Glomerular endothelial cell (primary cell): ENCODE data around the gene ZNRF1. TPM values are rescaled to one million over a fixed set of nuclear protein-coding genes. Genes with fewer than 3 reads are reported as not detected.
"Not testable (repeated sequence)": the region's sequence is repeated elsewhere in the genome, so short reads cannot be mapped to it uniquely, and the experiment has no call there.

Experiments
- DNase-seq: peaks from one replicate; pipeline ENCODE4 v3.0.0-alpha.2; 2011; ENCODE audit warnings: low read depth, low spot score; ENCODE audit errors: extremely low read depth
- total RNA-seq: library from RNA; depleted of rRNA; stranded (reverse); fragments of >200 nt; gene quantifications from 2 replicates; pipeline ENCODE4 v1.2.3, GENCODE V29; 2015

ZNRF1 gene
- total RNA-seq, 1 donor from 2014 or later, result 50.2 TPM

DNA sequence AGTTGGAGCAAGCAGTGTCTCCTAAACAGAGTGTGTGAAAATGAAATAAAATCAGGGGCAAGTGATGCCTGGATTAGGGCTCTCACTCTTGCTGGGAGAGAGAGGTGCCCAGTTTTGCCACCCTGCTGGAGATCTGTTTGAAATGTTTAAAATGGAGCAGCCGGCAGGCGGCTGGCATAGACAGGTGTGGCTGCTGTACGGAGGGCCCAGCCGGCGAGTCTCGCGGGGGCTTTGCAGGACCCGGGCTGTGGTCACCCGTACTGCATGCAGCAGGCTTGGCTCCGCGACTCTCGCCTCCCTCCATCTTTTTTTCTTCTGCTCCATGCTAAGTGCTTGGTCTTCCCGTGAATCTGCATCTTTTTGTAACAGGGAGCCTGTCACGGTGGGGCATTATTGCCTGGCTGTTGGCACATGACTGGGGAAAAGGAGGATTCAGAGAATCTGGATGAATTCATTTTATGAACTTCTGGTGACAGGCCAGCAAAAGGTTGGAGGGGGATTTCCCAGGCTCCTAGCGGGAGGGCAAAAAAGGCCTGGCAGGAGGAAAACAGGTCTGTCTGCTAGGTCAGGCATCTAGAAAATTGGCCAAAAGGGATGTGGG lies 1.8 kb downstream of the ZNRF1 start:
- DNase-seq, result no peak

DNA sequence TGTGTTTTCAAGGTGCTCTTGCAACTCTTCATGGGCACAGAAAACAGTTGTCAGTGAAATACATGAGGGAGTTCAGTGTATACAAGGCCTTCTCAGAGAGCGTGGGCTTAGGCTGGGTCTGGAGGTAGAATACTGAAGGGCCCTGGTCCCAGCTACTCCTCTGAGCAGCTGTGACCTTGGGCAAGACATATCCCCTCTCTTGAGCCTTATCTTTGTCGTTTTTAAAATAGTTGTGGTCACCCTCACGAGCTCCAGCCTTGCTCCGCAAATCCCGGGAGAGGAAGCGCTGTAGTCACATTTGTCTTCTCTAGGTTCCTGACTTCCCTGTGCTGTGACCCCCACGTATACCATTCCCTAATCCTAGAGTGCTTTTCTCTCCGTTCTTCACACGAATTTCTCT lies 3.6 kb downstream of the ZNRF1 start:
- no peak for DNase-seq

DNA sequence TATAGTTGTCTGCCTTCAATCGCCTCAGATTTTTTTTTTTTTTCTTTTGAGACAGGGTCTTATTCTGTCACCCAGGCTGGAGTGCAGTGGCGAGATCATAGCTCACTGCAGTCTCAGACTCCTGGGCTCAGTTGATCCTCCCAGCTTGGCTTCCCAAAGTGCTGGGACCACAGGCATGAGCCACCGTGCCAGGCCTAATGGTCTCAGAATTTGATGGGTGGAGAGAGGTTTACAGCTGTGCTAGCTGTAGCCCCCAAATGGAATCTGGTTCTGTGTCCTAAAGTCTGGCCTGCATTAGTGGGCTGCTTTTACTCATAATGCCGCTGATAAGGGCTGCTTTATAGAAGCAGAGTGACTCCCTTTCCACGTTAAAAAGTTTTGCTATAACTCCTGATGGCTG lies 5.1 kb downstream of the ZNRF1 start:
- DNase-seq, result no peak

- no peak for DNase-seq
Measured at GRCh38 chr16:75004460-75004859, 5.6 kb downstream of the ZNRF1 start.

GRCh38 chr16:75005697-75006096 lies 6.9 kb downstream of the ZNRF1 start:
- no peak for DNase-seq

DNA sequence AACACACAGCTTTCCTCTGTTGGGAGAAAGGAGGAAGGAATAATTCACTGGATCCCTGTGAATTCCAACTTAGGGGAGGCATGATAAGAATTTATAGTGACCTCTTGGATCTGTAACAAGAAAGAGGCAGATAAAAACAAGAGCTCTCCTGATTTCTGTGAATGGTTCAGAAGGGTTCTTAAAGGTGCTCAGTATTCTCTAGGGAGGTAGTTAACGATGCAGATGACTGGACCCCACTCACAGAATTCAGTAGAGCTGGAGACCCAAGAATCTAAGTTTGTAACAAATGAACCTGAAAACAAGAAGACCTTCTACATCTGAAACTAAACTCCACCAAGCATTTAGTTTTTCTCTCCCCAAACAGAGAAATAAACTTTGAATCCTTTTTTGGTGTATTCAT lies 8.6 kb downstream of the ZNRF1 start:
- DNase-seq, result no peak

DNA sequence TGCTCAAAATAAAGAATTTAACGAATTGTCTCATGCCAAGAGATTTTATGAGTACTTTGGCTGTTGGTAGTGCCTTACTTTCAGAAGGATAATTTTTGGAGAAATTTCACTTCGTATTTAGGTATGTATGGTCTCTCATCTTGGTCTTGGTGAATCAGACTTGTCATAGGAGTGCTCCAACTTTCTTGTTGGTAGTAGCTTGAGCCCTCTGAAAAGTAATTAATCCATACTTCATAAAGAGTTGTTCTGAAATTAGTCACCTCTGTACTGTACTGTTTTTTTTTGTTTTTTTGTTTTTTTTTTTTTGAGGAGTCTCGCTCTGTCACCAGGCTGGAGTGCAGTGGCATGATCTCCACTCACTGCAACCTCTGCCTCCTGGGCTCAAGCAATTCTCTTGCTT lies 11.6 kb downstream of the ZNRF1 start:
- DNase-seq, result no peak

DNA sequence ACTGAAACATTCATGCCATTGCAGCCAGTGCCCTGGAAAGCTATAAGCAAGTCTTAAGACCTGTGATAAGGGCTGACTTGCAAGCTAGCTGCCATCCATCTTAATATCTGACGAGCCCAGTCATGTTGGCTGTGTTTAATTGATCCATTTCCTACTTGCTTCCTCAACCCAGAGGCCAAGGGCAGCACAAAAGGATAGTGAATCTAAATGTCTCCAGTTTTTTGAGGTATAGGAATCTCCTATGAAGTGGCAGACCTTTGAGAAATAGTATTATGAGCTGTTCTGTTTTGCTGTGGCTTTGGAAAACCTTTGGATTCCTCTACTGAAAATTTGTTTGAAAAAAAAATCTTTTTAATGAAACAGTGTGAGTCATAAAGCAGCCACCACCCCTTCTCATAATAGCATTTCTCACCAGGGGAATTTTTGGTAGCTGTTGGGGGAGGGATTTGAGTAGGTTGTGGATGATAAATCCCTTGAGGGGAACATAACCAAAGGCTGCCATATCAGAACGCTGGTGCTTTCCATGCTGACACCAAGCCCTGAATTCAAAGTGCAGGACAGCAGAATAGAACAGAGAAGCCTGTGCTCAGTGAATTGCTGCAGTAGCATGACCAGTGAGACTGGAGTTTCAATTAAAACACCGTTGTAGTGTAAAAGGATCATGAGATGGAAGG lies 12.9 kb downstream of the ZNRF1 start:
- DNase-seq, result no peak

DNA sequence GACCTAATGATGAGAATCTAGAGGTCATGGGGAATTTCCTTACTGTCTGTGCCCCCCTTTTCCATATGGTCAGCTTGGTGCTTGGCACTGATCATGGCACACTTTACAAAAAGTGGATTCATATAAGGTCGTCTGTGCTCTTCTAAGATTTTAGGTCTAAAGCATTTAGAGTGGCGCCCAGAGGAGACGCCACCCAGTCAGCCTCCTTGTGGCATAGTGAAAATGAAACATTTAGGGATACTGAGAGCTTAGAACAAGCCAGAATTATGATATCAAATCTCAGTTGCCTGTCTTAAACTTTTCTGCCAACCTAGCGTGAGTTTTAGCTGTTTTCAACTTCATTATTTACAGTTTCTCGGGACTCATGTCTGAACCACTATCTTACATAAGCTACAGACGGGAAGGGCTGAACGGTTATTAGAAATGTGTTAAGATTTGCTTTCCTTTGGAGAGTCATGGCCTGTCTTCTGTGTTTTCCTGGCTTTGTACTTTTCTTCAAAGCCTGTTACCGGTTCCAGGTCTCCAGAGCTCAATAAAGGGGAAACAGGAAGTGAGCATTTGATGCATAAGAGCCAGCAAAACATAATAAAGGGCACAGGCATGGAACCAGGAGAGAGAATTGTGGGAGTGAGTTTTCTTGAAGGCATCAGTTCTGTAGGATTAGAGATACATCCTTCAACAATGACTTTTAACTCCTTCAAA lies 13.7 kb downstream of the ZNRF1 start:
- no peak for DNase-seq

- not testable (repeated sequence) for DNase-seq
Measured at GRCh38 chr16:75013123-75013522, 14.3 kb downstream of the ZNRF1 start.

- no peak for DNase-seq
Measured at GRCh38 chr16:75014318-75014717, 15.5 kb downstream of the ZNRF1 start.

DNA sequence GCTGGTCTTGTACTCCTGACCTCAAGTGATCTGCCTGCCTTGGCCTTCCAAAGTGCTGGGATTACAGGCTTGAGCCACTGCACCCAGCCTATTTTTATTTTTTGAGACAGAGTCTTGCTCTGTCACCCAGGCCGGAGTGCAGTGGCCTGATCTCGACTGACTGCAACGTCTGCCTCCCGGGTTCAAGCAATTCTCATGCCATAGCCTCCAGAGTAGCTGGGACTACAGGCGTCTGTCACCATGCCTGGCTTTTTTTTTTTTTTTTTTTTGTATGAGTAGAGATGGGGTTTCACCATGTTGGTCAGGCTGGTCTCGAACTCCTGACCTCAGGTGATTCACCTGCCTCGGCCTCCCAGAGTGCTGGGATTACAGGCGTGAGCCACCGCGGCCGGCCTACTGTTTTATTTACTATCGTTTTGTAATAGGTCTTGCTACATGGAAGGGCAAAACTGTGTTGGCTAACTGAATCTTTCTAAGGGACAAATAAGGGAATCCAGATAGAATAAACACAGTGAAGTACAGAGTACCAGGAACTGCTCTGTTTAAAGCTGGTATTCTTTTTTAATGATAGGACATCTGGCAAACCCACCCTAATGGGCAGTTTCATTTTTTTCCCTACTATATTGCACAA lies 17.7 kb downstream of the ZNRF1 start:
- not testable (repeated sequence) for DNase-seq

DNA sequence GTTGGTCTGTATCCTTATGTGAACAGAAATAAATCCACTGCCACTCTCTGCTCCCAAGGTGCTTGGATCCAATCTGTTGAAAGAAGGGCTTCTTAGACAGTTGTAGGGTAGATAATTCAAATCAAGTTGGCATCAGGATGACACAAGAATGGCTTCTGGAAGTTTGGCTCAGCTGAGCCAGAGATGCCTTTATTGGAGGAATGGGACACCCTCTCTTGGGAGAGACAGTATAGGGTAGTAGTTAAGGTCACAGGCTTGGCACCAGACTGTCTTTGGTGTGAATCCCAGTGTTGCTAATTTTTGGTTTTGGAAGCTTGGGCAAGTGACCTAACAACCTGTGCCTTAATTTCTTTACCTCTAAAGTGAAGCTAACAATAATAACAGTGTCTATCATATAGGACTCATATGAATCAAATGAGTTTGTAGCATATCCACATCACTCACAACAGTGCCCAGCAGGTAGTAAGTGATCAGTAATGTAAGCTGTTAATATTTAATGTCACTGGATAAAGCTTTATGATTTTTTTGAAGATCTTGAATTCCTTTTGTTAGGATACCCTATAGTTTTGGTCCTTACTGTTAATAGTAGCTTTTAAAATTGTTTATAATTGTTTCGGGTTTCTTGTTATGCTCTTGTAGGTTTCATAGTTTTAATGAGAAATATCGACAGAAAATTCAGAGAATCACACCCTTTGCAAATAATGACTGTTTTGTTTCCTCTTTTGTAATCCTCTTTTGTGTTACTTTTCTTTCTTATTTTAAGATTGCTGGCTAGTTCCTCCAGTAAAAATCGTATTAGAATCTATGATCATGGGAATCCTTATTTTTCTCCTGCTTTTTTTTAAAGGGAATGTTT lies 19.1 kb downstream of the ZNRF1 start:
- DNase-seq, result no peak

DNA sequence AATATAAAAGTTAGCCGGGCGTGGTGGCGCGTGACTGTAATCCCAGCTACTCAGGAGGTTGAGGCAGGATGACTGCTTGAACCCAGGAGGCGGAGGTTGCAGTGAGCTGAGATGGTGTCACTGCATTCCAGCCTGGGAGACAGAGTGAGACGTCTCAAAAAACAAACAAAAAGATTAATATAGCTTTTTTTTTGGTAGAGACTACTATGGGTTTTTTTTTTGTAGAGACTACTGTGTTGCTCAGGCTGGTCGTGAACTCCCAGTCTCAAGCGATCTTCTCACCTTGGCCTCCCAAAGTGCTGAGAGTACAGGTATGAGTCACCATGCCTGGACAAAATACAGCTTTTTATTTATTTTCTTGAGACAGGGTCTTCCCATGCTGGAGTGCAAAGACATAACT lies 20.2 kb downstream of the ZNRF1 start:
- no peak for DNase-seq

GRCh38 chr16:75019586-75019985 lies 20.8 kb downstream of the ZNRF1 start:
- DNase-seq, result no peak

DNA sequence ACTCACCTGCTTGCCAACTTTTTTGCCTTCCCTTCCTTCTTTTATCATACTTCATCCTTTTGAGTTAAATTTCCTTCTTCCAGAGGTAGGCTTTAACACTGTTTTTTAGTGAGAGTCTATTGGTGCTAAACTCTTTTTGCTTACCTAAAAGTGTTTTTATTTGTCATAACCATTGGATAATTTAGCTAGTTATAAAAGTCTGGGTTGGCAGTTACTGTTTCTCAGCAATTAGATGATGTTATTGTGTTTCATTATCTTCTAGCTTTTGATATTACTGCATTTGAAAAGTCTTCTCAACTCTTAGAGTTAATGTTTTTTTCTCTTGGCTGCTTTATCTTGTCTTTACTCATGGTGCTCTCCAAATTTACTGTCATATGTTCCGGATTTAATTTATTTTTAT lies 22.6 kb downstream of the ZNRF1 start:
- no peak for DNase-seq

DNA sequence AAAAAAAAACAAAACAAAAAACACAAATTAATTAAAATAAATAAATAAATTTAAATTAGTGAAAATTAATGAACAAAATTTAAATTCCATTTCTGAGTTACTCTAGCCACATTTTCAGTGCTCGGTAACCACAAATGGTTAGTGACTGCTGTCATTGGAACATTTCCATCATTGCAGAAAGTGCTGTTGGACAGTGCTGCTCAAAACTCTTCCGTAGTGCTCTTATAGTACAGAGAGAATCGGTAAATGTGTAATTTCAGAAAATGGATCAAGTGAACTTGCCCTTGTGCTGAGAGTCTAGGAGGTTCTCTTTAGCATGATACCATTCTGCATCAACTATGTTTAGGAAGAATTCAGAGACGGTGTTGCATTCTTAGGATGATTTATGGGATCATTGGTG lies 23.7 kb downstream of the ZNRF1 start:
- no peak for DNase-seq

DNA sequence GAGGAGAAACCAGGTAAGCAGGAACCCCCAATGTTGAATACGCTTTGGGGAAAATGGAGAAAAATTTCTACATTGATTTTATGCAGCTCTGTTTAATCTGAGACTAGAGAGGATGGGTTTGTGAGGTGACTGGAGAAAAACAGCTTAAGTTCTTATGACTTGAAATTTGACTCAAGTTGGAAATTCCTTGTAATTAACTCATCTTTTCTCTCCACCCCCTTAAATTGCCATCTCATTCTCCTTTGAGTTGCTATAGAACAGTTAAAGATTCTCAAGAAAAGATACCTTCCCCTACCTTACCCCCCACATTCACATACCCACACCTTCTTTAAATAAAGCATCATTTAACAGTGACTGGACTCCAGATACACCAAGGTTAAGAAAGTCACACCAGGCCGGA lies 24.2 kb downstream of the ZNRF1 start:
- no peak for DNase-seq

- DNase-seq, result no peak
Measured at GRCh38 chr16:75024182-75024581, 25.4 kb downstream of the ZNRF1 start.

DNA sequence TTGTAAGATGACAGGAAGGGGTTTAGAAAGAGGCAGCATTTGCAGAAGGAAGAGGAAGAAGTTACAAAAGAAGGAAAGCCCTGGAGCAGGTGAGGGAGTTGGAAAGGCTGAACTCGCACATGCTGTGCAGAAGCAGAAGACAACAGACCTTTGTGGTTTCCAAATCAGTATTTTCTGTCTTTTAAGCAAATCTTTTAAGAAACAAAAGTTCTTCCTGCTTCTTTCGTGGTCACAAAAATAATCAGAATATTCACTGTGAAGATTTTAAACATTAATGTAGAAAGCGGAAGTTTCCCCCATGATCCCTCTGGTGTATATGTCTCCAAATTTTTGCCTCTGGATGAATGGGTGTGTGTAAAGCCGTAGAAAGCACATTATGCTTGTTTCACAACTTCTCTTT lies 25.8 kb downstream of the ZNRF1 start:
- no peak for DNase-seq

DNA sequence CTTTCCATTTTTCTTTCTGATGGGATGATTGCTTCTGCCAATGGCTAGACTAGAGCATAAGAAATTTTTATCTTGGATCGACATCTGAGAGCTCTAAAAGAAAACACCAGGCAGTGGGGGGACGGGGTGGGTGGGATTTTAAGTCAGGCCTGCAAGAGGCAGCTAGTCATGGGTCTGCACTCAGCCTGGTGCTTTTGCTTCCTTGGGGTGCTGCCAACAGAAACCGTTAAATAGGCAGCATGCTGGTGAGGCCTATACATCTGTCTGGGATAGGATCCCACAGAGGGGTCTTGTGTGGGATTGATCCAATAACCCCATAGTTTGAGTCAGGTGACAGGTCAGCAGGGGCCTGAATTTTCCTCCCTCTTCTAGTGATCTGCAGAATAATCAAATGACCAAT lies 26.9 kb downstream of the ZNRF1 start:
- DNase-seq, result no peak
